Measurements from ENCODE around the gene EXT2.

The EXT2 gene

DNA sequence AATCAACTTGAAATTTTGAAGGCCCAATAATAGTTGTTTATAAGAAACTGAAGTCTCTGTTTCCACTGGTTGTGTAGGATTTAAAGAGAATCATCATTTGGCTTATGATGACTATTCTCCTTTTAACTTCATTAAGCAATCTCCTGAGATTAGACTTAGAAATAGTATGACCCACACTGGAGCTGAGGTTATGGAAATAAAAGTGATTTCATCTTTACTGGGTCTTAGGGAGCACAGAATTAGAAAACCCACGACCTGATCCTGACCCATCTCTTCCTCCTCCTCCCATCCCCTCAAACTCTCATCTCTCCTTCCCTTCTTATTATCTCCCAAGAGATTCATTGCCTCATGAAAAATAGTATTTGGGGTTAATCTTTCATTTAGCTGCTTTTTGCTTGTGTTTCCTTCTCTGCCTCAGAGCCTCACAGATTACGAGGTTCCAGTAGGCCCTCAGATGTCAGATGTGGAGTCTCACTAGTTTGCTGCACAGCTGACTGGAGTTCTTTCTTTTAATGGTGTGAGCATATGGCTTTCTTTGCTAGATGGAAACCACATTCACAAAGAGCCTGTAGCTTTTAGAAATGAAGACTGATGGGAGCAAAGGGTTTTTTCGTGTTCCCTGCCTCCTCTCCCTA is 129.5 kb downstream of the EXT2 start:
- no peaks in the 10 kb centered on the region for H3K4me1 ChIP-seq (ENCODE audit: control insufficient read depth, insufficient read depth, low read length, poor library complexity, severe bottlenecking)
- H3K27me3 ChIP-seq (replicated peaks; ENCODE audit: control insufficient read depth, insufficient read depth, low read length, poor library complexity, severe bottlenecking), result no peaks in the 10 kb centered on the region
- no peak for DNase-seq
- H3K27ac ChIP-seq (ENCODE audit: insufficient read depth, low read length, poor library complexity, severe bottlenecking), result no peak overlapping the region
- no peaks in the 10 kb centered on the region for H3K36me3 ChIP-seq (ENCODE audit: control insufficient read depth, insufficient read depth, low read length)
- no peak overlapping the region for H3K4me3 ChIP-seq (ENCODE audit: insufficient read depth, low read depth, low read length, poor library complexity, severe bottlenecking)
- H3K9me3 ChIP-seq (ENCODE audit: control insufficient read depth, low read length), result no peaks in the 10 kb centered on the region

DNA sequence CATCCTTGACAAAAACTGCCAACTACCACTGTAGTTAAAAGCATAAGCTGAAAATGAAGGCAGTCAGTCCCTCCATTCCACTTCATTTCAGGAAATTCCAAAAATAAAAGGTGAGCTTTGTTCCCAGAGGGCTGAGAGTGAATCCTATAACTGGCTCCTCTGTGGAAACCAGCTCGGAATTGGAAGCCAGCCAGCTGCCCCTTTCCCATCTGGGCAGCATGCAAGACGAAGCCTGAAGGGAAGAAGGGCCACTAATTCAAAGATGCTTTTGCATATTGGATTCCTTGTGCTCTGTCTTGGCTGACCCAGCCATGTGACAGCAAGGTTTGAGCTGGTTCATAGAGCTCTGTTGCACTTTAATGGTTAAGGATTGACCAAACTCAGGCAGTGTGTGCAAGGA is 131.0 kb downstream of the EXT2 start:
- H3K4me3 ChIP-seq (ENCODE audit: insufficient read depth, low read depth, low read length, poor library complexity, severe bottlenecking), result no peak overlapping the region
- no peak for DNase-seq
- H3K9me3 ChIP-seq (ENCODE audit: control insufficient read depth, low read length), result no peaks in the 10 kb centered on the region
- no peaks in the 10 kb centered on the region for H3K36me3 ChIP-seq (ENCODE audit: control insufficient read depth, insufficient read depth, low read length)
- no peaks in the 10 kb centered on the region for H3K4me1 ChIP-seq (ENCODE audit: control insufficient read depth, insufficient read depth, low read length, poor library complexity, severe bottlenecking)
- no peak overlapping the region for H3K27ac ChIP-seq (ENCODE audit: insufficient read depth, low read length, poor library complexity, severe bottlenecking)
- H3K27me3 ChIP-seq (replicated peaks; ENCODE audit: control insufficient read depth, insufficient read depth, low read length, poor library complexity, severe bottlenecking), result no peaks in the 10 kb centered on the region

- no peaks in the 10 kb centered on the region for H3K36me3 ChIP-seq (ENCODE audit: control insufficient read depth, insufficient read depth, low read length)
- H3K27me3 ChIP-seq (replicated peaks; ENCODE audit: control insufficient read depth, insufficient read depth, low read length, poor library complexity, severe bottlenecking), result no peaks in the 10 kb centered on the region
- H3K27ac ChIP-seq (ENCODE audit: insufficient read depth, low read length, poor library complexity, severe bottlenecking), result no peak overlapping the region
- DNase-seq, result no peak
- no peak overlapping the region for H3K4me3 ChIP-seq (ENCODE audit: insufficient read depth, low read depth, low read length, poor library complexity, severe bottlenecking)
- no peaks in the 10 kb centered on the region for H3K9me3 ChIP-seq (ENCODE audit: control insufficient read depth, low read length)
- H3K4me1 ChIP-seq (ENCODE audit: control insufficient read depth, insufficient read depth, low read length, poor library complexity, severe bottlenecking), result no peaks in the 10 kb centered on the region
Observed at GRCh38 chr11:44226945-44227344, 131.5 kb downstream of the EXT2 start.

GRCh38 chr11:44228379-44228778 is 132.9 kb downstream of the EXT2 start:
- Histone ChIP-seq H3K4me1 (ENCODE audit: control insufficient read depth, insufficient read depth, low read length, poor library complexity, severe bottlenecking) (no peaks in the 10 kb centered on the region), H3K9me3 (ENCODE audit: control insufficient read depth, low read length) (no peaks in the 10 kb centered on the region), H3K27ac (ENCODE audit: insufficient read depth, low read length, poor library complexity, severe bottlenecking) (no peak overlapping the region), H3K36me3 (ENCODE audit: control insufficient read depth, insufficient read depth, low read length) (no peaks in the 10 kb centered on the region), H3K27me3 (replicated peaks; ENCODE audit: control insufficient read depth, insufficient read depth, low read length, poor library complexity, severe bottlenecking) (no peaks in the 10 kb centered on the region), H3K4me3 (ENCODE audit: insufficient read depth, low read depth, low read length, poor library complexity, severe bottlenecking) (no peak overlapping the region)
- DNase-seq, result no peak

DNA sequence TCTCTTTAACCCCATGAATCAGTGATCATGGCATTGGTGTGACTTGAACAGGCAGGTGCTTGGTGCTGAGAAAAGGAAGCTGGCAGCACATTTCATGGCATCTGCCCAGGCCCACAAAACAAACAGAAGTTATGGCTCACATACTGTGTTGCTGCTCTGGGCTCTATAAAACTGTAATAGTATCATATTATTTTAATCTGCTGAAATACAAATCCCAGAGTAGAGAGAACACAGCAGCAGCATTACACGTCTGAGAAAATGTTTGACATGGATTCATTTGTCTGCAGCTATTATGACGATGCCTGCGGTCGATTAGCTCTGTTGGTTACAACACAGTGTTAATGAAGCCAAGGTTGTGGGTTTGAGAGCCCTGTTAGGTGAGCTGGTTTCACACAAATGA is 133.6 kb downstream of the EXT2 start:
- DNase-seq, result no peak
- H3K36me3 ChIP-seq (ENCODE audit: control insufficient read depth, insufficient read depth, low read length), result no peaks in the 10 kb centered on the region
- H3K27ac ChIP-seq (ENCODE audit: insufficient read depth, low read length, poor library complexity, severe bottlenecking), result no peak overlapping the region
- H3K9me3 ChIP-seq (ENCODE audit: control insufficient read depth, low read length), result no peaks in the 10 kb centered on the region
- H3K4me3 ChIP-seq (ENCODE audit: insufficient read depth, low read depth, low read length, poor library complexity, severe bottlenecking), result no peak overlapping the region
- H3K4me1 ChIP-seq (ENCODE audit: control insufficient read depth, insufficient read depth, low read length, poor library complexity, severe bottlenecking), result no peaks in the 10 kb centered on the region
- no peaks in the 10 kb centered on the region for H3K27me3 ChIP-seq (replicated peaks; ENCODE audit: control insufficient read depth, insufficient read depth, low read length, poor library complexity, severe bottlenecking)

DNA sequence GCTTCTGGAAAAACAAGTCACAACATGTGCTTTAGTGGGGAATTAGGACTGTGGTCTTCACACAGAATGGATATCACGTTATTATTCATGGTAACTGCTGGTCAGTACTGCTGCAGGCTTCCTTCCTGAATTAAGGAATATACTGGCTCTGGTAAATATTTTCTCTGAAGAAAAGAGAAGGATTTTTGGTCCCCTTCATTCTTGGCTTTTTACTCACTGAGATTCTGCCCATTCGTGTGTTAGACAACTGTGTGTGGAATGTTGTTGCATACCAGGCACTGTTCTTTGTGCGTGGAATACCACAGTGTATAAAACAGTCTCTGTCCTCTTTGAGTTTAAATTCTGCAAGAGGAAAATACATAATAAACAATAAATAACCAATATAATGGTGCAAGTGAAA is 134.1 kb downstream of the EXT2 start:
- DNase-seq, result no peak
- Histone ChIP-seq H3K4me1 (ENCODE audit: control insufficient read depth, insufficient read depth, low read length, poor library complexity, severe bottlenecking) (no peaks in the 10 kb centered on the region), H3K36me3 (ENCODE audit: control insufficient read depth, insufficient read depth, low read length) (no peaks in the 10 kb centered on the region), H3K4me3 (ENCODE audit: insufficient read depth, low read depth, low read length, poor library complexity, severe bottlenecking) (no peak overlapping the region), H3K9me3 (ENCODE audit: control insufficient read depth, low read length) (no peaks in the 10 kb centered on the region), H3K27me3 (replicated peaks; ENCODE audit: control insufficient read depth, insufficient read depth, low read length, poor library complexity, severe bottlenecking) (no peaks in the 10 kb centered on the region), H3K27ac (ENCODE audit: insufficient read depth, low read length, poor library complexity, severe bottlenecking) (no peak overlapping the region)

DNA sequence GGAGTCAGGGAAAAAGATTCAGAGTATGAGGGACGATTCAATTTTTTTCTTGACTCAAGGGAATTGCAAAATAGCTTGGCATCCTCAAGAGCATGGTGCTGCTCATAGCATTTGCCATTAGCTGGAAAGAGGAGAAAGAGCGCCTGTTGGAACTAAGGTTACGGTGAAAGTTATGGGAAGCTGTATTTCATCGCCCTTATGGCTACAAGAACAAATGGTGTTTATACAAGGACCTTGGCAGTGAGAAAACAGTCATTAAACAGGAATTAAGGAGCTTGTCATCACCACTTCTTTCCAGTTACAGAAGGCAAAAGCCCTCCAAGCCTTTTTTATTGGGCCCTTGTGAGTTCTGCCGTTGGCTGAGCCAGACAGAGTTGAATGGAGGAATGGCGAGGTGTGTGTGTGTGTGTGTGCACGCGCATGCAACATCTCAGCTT is 140.3 kb downstream of the EXT2 start:
- H3K4me3 ChIP-seq (ENCODE audit: insufficient read depth, low read depth, low read length, poor library complexity, severe bottlenecking), result no peak overlapping the region
- no peaks in the 10 kb centered on the region for H3K36me3 ChIP-seq (ENCODE audit: control insufficient read depth, insufficient read depth, low read length)
- no peak overlapping the region for H3K27ac ChIP-seq (ENCODE audit: insufficient read depth, low read length, poor library complexity, severe bottlenecking)
- H3K9me3 ChIP-seq (ENCODE audit: control insufficient read depth, low read length), result no peaks in the 10 kb centered on the region
- H3K27me3 ChIP-seq (replicated peaks; ENCODE audit: control insufficient read depth, insufficient read depth, low read length, poor library complexity, severe bottlenecking), result no peaks in the 10 kb centered on the region
- DNase-seq, result no peak
- H3K4me1 ChIP-seq (ENCODE audit: control insufficient read depth, insufficient read depth, low read length, poor library complexity, severe bottlenecking), result no peaks in the 10 kb centered on the region

DNA sequence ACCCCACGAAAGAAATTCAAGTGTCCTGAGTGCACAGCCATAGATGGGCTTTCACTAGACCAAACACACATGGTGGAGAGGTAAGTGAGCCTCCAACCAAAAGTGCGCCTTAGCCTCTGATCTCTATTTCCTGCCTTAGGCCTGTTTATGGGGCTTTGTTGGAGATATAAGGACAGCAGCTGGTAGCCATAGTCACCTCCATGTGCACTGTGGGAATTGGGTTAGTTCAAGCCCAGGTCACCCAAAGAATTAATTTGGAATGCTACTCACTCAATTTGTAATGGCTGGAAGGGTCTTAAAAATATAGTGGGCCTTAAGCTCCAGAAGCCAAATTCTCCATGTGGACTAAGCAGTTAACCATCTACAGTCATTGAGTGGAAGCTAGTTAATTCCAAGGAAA is 140.8 kb downstream of the EXT2 start:
- Histone ChIP-seq H3K36me3 (ENCODE audit: control insufficient read depth, insufficient read depth, low read length) (no peaks in the 10 kb centered on the region), H3K4me1 (ENCODE audit: control insufficient read depth, insufficient read depth, low read length, poor library complexity, severe bottlenecking) (no peaks in the 10 kb centered on the region), H3K27ac (ENCODE audit: insufficient read depth, low read length, poor library complexity, severe bottlenecking) (no peak overlapping the region), H3K27me3 (replicated peaks; ENCODE audit: control insufficient read depth, insufficient read depth, low read length, poor library complexity, severe bottlenecking) (no peaks in the 10 kb centered on the region), H3K4me3 (ENCODE audit: insufficient read depth, low read depth, low read length, poor library complexity, severe bottlenecking) (no peak overlapping the region), H3K9me3 (ENCODE audit: control insufficient read depth, low read length) (no peaks in the 10 kb centered on the region)
- DNase-seq, result no peak

DNA sequence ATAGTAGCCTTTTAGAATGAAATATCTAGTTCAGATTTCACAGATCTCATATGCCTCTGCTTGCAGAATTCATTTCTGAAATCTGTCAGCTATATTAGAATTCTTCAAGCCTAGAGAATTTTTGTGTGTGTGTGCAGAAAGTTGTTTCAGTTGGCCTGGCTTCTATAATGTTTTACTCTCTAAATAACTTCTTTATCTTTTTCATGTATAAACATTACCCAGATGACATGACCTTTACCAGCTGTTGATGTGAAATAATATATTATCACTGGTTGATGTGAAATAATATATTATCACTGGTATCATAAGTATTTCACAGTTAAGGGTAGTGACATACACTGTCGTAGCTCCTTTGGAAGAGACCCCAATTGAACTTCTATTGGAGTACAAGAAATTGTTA is 141.7 kb downstream of the EXT2 start:
- Histone ChIP-seq H3K36me3 (ENCODE audit: control insufficient read depth, insufficient read depth, low read length) (peaks cover 4% of the 10 kb centered on the region), H3K27me3 (replicated peaks; ENCODE audit: control insufficient read depth, insufficient read depth, low read length, poor library complexity, severe bottlenecking) (no peaks in the 10 kb centered on the region), H3K27ac (ENCODE audit: insufficient read depth, low read length, poor library complexity, severe bottlenecking) (no peak overlapping the region), H3K4me3 (ENCODE audit: insufficient read depth, low read depth, low read length, poor library complexity, severe bottlenecking) (no peak overlapping the region), H3K4me1 (ENCODE audit: control insufficient read depth, insufficient read depth, low read length, poor library complexity, severe bottlenecking) (no peaks in the 10 kb centered on the region), H3K9me3 (ENCODE audit: control insufficient read depth, low read length) (no peaks in the 10 kb centered on the region)
- no peak for DNase-seq

DNA sequence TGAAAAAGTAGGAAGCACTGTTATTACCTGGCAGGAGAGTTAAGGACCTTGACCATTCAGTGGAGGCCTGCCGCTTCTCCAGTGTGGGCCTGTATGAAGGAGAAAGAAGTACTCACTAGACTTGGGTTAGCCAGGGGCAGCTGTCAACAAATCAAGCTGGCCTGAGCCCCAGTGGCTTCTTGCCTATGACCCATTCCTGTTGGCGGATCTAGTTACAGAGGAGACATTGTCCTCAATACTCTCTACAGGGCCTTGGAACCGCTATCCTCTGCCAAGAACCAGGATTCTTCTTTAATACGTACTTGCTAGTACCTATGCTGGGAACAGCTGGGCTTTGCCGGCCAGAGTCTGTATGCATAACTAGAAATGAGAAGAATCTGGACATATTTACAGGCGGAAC is 146.4 kb downstream of the EXT2 start:
- Histone ChIP-seq H3K9me3 (ENCODE audit: control insufficient read depth, low read length) (no peaks in the 10 kb centered on the region), H3K4me3 (ENCODE audit: insufficient read depth, low read depth, low read length, poor library complexity, severe bottlenecking) (no peak overlapping the region), H3K36me3 (ENCODE audit: control insufficient read depth, insufficient read depth, low read length) (peaks cover 16% of the 10 kb centered on the region), H3K27ac (ENCODE audit: insufficient read depth, low read length, poor library complexity, severe bottlenecking) (no peak overlapping the region), H3K4me1 (ENCODE audit: control insufficient read depth, insufficient read depth, low read length, poor library complexity, severe bottlenecking) (no peaks in the 10 kb centered on the region), H3K27me3 (replicated peaks; ENCODE audit: control insufficient read depth, insufficient read depth, low read length, poor library complexity, severe bottlenecking) (no peaks in the 10 kb centered on the region)
- no peak for DNase-seq
